HG03045 (cell line): ENCODE measurements around the gene LRIG1.

Experiments
- ATAC-seq: cut with Tn5 transposase; IDR thresholded peaks from one replicate; pipeline ENCODE4 v1.9.1; 2021; ENCODE audit warnings: mild to moderate bottlenecking, moderate library complexity; ENCODE audit not compliant: unreplicated experiment

Gene LRIG1

DNA sequence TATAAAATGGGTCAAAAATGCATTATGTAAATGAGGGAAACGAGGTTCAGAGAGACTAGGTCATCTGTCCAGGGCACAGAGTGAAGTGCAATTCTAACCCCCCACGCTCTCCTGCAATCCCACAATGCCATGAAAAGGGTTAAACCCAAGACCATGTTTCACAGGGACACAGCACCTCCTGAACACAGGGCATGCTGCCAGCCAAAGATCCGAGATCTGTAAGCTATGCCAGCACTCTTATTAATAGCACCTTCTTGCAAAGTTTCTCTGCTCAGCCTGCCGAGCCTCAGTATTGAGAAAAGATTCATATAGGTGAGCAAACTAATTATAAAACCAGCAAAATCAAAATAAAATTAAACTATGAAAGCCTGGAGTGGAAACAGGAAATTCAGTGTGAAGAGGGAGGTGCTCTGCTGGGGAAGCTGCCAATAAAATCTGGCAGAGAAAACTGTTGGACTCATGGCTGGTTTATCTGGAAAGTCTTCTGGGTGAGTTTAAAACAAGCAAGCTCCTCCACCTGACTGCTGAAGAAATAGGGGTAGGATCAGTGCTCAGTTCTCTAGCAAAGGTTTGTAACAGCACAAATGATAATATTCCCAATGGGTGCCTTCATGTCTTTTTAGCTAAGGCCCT, 50.3 kb downstream of the LRIG1 start:
- no peak for ATAC-seq

- no peak for ATAC-seq
Measured at GRCh38 chr3:66449411-66449974, 51.3 kb downstream of the LRIG1 start.

- no peak for ATAC-seq
Measured at GRCh38 chr3:66444146-66444644, 56.6 kb downstream of the LRIG1 start.

GRCh38 chr3:66443118-66443803, 57.6 kb downstream of the LRIG1 start:
- ATAC-seq, result no peak

GRCh38 chr3:66442254-66443117, 58.3 kb downstream of the LRIG1 start:
- ATAC-seq, result no peak

DNA sequence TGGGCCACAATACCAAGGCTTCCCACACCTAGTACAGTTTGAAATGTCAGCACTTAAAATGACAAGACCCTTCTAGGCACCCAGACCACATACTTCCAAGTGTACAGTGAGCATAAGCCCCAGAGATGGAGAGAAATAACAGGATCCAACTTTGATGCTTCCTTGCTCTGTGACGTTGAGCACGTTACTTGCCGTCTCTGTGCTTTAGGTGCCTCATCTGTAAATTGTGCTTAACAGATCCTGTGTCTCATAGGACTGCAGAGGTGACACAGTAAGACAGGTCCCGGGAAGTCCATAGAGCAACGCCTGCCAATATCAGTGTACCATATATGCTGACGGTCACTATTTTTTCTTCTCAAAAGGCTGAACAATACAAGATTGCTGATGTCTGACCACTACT, 59.1 kb downstream of the LRIG1 start:
- no peak for ATAC-seq

- no peak for ATAC-seq
Measured at GRCh38 chr3:66441129-66441528, 59.7 kb downstream of the LRIG1 start.

DNA sequence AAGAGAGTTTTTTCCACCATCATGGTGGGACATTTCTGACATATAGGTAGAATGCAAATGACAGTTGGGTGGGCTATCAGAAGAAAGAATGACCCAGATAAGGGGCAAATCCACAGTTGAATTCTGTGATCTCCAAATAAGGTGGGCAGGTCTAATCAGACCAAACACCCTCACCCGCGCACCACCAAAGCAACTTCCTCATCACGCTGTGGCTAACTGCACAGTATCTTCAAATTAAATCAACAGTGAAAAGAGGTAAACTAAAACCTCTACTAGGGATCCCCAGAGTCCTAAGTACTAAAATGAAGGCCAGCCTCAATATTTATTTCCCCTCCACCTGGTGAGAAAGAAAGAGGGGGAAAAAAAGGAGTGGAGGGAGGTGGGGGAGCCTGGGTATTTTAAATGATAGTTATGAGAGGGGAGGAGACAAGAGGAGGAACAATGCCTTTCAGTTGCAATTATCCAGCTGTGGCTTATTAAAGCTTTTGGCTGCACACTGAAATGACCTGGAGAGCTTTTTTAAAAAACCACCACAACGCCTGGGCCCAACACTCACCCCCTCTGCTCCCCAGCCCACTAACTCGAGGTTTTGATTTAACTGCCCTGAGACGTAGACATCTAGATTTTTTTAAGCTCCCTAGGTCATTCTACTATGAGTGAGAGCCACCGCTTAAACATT, 61.0 kb downstream of the LRIG1 start:
- no peak for ATAC-seq

DNA sequence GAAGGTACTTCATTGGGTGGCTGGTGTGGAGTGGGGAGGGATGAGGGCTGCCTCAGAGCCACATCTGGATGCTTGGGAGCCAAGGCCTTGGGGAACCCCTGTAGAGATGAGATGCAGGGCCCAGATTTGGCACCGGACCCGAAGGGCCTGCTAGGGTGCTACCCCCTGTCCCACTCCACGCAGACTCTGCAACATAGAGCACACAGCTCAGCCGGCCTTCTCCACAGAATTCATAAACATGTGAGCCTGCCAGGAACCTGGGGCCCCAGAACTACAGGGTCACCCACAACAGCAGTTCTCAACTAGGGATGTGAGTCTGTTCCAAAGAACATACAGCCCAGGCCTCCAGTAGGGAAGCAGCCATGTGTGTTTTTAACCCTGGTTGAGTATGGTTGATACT, 62.8 kb downstream of the LRIG1 start:
- no peak for ATAC-seq

GRCh38 chr3:66437341-66437929, 63.4 kb downstream of the LRIG1 start:
- ATAC-seq, result no peak

DNA sequence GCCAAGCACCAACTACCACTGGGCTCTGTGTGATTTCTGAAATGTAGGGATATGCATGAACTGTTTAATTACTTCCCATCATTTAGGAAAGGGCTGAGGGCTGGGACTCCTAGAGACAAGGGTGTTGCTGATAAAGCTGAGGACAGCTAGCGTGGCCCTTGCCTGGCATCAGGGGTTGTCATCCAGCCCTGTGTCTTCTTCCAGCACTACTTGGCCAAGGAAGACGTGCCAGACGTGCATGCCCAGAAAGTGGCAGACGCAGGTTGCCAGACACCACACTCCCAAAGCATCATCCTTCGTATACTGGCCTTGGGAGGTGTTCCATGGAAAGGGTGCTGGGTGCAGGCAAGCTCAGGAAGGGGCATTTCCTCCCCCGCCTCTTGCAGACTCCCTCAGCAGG, 64.8 kb downstream of the LRIG1 start:
- no peak for ATAC-seq

GRCh38 chr3:66434726-66435125, 66.1 kb downstream of the LRIG1 start:
- no peak for ATAC-seq

GRCh38 chr3:66433522-66433782, 67.4 kb downstream of the LRIG1 start:
- ATAC-seq, result no peak

DNA sequence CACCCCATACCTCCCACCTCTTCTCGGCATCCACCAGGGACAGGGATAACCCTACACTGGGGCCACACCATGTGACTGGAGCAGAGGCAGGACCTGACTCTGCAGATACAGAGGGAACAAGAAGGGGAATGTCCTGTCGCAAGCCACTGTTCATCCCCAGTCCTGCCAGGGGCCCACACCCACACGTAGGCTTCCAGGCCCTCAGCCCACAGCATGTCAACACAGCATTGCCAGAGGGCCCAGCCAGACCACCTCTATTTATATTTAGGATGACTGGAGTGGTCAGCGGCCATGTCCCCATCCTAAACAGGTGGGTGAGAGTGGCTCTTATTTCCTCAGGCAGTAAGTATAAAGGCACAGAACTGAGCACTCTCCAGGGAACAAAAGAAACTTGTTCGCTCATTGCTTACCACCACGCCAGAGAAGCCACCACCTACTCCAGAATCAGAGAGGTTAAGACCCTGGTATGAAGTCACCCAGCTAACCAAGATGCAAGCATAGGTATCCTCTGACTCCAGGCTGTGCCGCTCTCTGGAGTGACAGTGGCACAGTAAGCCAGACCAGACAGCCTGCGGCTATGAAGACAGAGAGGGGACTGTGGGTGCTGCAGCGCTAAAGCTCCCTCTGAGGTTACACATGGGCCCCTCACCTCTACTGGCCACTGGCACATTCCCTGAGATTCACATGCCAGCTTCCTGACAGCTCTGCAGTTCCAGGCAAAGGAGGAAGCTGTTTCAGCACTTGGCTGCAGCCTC, 67.9 kb downstream of the LRIG1 start:
- ATAC-seq, result no peak

DNA sequence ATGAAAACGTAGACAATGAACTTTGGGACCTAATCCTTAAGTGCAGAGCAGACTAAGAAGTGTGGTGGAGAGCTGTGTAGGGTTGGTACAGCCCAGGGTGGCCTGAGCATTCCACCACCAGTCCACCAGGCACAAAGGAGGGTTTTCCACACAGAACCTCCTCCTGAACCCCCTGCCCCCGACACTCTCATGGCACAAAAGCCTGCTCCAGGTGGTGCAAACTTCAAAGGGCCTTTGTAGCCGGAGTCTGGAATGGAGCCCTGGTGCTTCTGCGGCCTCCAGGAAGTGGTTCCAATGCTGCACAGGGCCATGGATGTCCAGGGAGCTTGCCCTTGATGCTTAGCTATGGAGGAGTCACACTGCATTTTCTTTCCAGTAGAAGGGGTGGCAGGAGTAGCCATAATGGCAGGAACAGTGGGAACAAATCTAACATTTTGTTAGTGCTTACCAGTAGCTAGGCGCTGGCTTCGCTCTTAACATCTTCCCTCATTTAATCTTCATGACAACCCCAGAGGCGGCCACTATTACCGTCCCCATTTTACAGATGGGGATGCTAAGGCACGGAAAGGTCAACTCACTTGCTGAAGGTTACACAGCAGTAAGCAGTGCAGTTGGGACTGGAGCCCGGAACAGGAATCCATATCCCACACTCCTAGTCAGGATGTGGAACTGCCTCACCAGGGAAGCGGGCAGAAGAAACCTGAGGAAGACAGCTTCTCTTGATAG, 68.6 kb downstream of the LRIG1 start:
- ATAC-seq, result no peak

GRCh38 chr3:66431494-66431893, 69.3 kb downstream of the LRIG1 start:
- no peak for ATAC-seq

DNA sequence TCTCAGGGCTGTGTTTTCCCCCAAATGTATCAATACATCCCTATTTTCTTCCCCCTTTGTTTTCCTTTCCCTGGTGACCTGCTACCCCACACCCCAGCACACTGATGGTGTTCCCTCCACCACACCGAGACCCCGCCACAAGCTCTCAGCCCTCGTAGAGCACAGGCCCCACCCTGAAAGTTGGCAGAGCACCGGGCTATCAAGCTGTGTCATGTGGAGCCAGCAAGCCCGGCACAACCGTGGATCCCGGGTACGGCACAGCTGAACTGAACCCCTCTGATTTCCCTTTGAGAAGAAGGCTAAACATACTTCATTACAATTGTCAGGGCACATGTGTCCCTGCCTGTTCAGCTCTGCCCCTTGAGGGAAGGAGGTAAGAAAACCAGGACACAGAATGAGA, 69.9 kb downstream of the LRIG1 start:
- ATAC-seq, result no peak

DNA sequence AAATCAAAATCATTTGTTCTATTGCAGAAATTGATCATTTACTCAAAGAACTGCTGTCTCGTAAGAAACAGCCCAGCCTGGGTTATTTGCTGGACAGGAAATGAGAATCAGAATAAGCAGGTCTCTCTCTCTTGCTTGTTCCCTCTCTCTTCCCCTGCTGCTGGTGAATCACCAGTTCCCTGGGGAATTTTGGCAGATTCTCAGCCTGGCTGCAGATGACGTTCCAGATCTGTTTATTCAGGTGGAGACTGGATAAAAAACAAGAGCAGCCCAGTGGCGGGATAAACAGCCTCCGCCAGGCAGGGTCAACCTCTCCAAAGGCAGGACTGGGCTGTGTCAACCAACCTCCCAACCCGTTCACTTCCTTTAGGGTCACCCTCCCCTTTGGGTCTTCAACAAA, 72.1 kb downstream of the LRIG1 start:
- ATAC-seq, result no peak

GRCh38 chr3:66427951-66428474, 72.8 kb downstream of the LRIG1 start:
- ATAC-seq, result no peak
